ENCODE results near the gene P4HA1.

P4HA1 gene

GRCh38 chr10:73093922-73094850, 2.5 kb downstream of the P4HA1 start:
- peak; percentile 39 for DNase-seq (ENCODE audit: low read depth)

- no peak for DNase-seq (ENCODE audit: low read depth)
Measured at GRCh38 chr10:73092830-73093229, 3.8 kb downstream of the P4HA1 start.

GRCh38 chr10:73088304-73088703, 8.4 kb downstream of the P4HA1 start:
- DNase-seq (ENCODE audit: low read depth): peak; percentile 22

- no peak for DNase-seq (ENCODE audit: low read depth)
Measured at GRCh38 chr10:73086816-73087215, 9.8 kb downstream of the P4HA1 start.

GRCh38 chr10:73084209-73084608, 12.5 kb downstream of the P4HA1 start:
- DNase-seq (ENCODE audit: low read depth): no peak

GRCh38 chr10:73083221-73083620, 13.4 kb downstream of the P4HA1 start:
- peak; percentile 31 for DNase-seq (ENCODE audit: low read depth)

GRCh38 chr10:73079779-73080541, 16.7 kb downstream of the P4HA1 start:
- no peak for DNase-seq (ENCODE audit: low read depth)

- DNase-seq (ENCODE audit: low read depth): peak; percentile 84
Measured at GRCh38 chr10:73076360-73077183, 20.1 kb downstream of the P4HA1 start.

- no peak for DNase-seq (ENCODE audit: low read depth)
Measured at GRCh38 chr10:73075829-73076228, 20.8 kb downstream of the P4HA1 start.

- DNase-seq (ENCODE audit: low read depth): no peak
Measured at GRCh38 chr10:73073627-73074026, 23.0 kb downstream of the P4HA1 start.

- DNase-seq (ENCODE audit: low read depth): no peak
Measured at GRCh38 chr10:73065441-73065840, 31.2 kb downstream of the P4HA1 start.

GRCh38 chr10:73061743-73062142, 34.9 kb downstream of the P4HA1 start:
- no peak for DNase-seq (ENCODE audit: low read depth)

- peak; percentile 46 for DNase-seq (ENCODE audit: low read depth)
Measured at GRCh38 chr10:73060738-73061635, 35.7 kb downstream of the P4HA1 start.

GRCh38 chr10:73060173-73060572, 36.5 kb downstream of the P4HA1 start:
- no peak for DNase-seq (ENCODE audit: low read depth)

GRCh38 chr10:73058057-73058591, 38.5 kb downstream of the P4HA1 start:
- no peak for DNase-seq (ENCODE audit: low read depth)

GRCh38 chr10:73054286-73054685, 42.4 kb downstream of the P4HA1 start:
- DNase-seq (ENCODE audit: low read depth): no peak

GRCh38 chr10:73053275-73053674, 43.4 kb downstream of the P4HA1 start:
- no peak for DNase-seq (ENCODE audit: low read depth)

- peak; percentile 94 for DNase-seq (ENCODE audit: low read depth)
Measured at GRCh38 chr10:73044378-73045285, 52.0 kb downstream of the P4HA1 start.

- peak; percentile 31 for DNase-seq (ENCODE audit: low read depth)
Measured at GRCh38 chr10:73043766-73044377, 52.8 kb downstream of the P4HA1 start.

Measured in iris pigment epithelial cell (primary cell).